HuH-7.5 (cell line): ENCODE results near the gene HIRA.
"Not testable (repeated sequence)": the region's sequence is repeated elsewhere in the genome, so short reads cannot be mapped to it uniquely, and the experiment has no call there.

Experiments
- DNase-seq: peaks from one replicate; pipeline ENCODE4 v3.0.0; 2011; ENCODE audit warnings: low spot score

HIRA gene

DNA sequence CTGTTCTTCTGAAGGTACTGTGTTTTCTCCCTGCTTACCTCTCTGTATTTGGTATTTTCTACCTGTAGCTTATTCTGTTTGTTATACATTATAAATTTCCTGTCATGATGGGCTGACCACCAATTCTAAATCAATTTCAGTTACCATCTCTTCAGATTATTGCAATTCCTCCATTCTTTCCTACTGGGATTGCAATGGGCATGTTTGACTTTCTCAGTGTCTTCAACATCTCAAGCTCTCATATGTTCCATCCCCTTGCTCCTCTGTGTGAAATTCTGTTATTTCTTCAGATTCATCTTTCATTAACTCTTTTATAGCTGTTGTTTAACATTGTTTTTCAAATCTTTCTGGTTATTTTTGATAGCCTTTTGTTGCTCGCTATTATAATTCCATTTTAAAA is 31.5 kb upstream of the HIRA start:
- DNase-seq: no peak

DNA sequence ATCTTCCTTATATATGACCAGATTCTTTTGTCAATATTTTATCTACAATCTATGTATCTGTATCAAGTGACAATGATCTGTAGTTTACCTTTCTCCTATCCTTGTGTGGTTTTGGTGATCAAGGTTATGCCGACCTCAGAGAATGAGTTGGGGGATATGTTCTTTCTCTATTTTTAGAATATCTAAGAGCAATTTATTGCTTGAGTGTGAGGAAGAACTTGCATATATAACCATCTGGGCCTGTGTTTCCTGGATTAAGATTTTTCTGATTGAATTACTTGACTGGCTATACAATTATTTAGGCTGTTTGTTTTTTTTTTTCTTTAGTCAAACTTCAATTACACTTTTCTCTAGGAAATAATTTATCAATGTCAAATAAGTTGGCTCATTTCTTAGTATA is 30.0 kb upstream of the HIRA start:
- no peak for DNase-seq

DNA sequence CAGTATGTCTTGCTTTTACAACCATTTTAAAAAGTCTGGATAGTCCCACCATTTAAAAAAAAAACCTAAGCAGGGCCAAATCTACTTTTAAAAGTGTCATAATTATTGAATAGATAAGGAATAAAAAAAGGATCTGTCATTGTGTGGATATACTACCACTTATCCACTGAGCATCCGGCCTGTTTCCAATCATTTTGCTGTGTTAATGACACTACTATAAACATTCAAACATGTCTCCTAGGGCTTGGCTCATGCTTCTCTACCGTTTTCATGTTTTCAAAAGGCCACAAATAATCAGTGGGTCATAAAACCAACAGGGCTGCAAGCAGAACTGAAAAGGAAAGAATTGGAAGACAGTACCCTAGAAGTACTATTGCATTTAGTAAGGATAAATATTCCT is 28.5 kb upstream of the HIRA start:
- no peak for DNase-seq

DNA sequence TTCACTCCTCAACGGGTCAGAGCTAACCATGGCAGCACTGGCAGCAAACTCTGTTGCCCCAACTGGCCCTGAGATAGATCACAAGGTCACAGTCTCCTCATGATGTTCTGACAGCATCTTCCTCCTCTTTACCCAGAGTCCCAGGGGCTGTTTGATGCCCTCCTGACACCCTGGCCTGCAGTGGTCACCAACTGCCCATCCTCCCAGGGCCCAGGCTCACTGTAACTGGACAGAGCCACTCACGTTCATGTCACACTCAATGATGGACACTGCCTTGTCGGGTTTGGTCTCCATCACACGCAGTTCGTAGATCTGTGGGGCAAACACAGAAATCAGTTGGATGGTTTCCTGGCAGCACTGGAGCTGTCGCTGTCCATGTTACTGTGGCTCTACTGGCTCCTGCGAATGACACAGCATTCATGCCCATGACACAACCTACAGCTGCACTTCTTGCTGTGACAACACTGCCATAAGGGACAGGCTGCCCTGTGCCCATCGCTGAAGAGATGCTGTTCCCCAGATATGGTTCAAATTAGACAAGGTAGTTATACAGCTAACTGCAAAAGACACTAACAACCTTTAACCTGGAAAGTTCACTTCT is 26.4 kb upstream of the HIRA start:
- DNase-seq: no peak

DNA sequence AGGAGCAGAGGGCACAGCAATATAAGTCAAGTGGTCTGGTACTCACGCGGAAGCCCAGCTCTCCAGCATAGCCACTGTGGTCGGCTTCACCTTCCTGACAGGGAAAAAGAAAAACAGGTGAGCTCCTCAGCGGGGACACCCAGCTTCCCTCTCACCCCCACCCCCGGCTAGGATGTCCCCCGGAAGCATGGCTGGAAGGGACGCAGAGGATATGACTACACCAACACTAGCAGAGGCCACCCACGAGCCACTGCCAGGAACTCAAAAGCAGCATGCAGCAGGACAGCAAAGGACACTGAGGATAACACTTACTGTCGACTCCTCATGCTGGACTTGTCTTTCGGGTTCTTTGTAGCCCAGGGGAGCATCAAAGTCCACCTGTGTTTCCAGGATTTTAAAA is 25.0 kb upstream of the HIRA start:
- no peak for DNase-seq

DNA sequence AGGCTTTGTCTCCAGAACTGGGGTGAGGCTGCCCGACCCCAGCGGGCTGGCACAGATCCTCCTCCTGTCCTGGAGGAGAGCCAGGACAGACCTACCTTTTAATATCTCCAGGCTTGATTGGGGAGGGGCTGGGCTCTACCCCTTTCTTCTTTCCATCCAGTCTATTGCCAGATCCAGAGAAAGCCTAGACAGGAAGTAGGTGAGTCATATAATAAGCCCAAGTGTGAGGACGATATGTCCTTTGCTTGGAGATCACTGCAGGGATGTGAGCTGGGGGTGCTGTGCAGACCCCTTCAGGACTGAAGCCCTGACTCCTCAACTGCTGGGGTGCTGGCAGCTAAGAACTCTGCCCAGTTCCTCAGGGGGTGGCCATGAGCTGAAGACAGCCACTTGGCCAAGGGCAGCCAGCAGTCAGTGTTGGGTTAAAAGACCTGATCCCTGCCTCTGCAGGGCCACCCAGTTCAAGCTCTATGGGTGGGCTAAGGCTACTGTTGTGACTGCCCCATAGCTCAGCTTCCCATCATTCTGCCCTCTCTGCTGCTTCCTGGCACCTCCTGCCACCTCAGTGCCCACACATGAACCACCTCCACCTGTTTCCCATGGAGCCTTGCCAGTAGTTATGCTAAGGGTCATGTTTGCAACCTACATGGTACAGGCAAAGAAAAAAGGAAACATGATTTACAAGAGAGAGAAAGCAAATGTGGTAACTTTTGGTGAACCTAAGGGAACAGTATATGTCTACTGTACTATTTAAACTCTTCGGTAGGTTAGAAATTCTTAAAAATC is 24.2 kb upstream of the HIRA start:
- DNase-seq: no peak

DNA sequence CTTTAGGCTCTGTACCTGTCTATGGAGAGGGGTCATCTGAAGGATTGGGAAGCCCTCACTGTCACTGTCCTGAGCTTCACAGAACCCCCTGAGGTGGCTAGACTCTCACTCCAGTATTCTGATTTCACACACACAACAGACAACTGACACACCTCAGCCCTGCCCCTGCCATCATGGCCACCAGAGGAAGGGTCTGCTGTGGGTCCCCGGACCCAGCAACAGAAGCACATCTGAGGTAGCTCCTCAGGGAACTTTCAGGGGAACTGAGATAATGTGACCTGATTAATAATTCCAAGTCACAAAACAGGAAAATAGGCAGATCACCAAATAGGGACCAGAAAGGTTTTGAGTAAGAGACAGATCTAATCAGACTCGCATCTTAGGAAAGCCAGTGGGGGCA is 23.5 kb upstream of the HIRA start:
- no peak for DNase-seq

DNA sequence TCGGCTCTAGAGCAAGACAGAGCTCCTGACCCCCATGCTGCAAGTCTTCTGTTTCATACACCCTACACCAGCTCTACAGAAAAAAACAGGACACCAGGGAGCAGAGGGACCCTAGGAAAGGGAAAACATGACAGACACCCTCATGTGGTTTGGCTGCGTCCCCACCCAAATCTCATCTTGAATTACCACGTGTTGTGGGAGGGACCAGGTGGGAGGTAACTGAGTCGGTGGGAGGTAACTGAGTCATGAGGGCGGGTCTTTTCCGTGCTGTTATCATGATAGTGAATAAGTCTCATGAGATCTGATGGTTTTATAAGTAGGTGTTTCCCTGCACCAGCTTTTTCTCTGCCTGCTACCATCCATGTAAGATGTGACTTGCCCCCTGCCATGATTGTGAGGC is 22.6 kb upstream of the HIRA start:
- no peak for DNase-seq

DNA sequence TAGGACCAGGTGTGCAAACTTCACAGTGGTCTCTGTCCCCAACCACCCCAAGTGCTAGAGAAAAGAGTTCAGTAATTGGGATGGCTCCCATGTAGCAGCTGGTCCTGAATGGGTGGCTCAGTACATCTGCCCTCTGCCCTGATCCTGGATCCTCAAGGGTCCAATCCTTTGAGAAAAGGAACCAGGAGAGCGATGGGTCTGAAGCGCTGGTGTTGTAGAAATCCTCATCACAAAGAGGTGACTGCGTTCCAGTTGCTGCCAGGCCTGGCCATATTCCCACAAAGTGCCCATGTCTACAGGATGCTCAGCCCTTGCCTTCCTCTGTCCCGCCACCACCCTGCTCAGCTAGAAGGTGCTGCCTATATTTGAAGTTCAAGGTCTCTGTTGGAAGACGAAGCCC is 22.2 kb upstream of the HIRA start:
- DNase-seq: no peak

DNA sequence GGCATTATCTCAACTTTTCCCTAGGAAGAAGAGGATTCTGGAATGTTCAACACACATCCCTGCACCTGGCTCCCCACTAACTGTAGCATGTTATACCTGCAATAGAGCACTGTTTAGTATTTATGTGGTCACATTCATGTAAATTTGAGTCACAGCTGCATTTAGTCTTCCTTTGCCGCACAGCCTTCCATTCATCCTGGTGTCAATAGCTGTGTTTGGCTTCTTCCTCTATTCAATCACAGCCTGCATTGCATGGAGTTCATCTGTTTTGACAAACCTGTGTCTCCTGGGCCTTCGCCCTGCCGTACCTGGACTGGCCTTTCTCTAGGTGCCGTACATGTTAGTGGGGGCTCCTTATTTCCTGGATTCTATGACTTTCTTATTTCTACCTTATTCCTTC is 20.0 kb upstream of the HIRA start:
- DNase-seq: no peak

DNA sequence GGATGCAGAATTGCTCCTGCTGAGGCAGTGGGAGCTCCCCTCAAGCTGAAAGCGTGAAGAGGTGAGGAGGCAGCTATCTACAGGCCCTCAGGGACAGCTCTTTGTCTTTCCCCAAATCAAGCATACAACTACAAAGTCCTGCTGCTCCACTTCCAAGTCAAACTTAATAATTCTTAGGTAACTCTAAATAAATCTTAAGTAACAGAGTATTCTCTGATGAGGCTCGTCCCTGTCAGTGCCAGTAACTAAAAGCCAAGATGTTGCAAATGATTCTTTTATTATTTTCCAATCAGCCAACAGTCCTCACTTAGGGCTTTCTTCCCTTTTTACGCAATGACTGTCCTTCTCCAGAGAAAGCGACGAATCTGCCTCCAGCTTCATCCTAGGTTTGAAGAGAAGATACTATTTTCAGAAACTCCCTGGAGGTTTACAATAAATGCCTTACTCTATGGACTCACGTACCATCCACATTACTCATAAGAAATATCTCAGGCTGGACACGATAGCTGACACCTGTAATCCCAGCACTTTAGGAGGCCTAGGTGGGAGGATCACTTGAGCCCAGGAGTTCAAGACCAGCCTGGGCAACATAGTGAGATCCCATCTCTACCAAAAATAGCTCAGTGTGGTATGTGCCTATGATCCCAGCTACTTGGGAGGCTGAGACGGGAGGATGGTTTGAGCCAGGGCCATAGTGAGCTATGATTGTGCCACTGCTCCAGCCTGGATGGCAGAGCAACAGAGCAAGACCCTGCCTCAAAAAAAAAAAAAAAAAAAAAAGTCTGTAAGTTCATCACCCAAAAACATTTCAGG is 19.0 kb upstream of the HIRA start:
- DNase-seq: no peak

DNA sequence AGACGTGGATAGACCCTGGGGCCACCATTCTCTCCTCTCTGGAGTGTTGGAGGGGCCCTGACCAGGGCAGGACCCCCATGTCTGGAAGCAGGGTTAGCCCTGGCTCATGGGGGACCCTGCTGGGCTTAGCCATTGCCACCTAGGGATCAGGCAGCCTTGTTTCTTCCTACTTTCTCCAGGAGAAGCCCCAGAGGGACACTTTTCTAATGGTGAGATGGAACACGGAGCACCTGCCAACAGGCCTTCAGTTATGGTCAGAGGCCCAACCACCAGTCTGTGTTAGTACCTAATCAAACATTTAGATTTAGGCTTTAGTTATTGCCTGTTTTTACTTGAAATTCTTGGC is 17.9 kb upstream of the HIRA start:
- no peak for DNase-seq

DNA sequence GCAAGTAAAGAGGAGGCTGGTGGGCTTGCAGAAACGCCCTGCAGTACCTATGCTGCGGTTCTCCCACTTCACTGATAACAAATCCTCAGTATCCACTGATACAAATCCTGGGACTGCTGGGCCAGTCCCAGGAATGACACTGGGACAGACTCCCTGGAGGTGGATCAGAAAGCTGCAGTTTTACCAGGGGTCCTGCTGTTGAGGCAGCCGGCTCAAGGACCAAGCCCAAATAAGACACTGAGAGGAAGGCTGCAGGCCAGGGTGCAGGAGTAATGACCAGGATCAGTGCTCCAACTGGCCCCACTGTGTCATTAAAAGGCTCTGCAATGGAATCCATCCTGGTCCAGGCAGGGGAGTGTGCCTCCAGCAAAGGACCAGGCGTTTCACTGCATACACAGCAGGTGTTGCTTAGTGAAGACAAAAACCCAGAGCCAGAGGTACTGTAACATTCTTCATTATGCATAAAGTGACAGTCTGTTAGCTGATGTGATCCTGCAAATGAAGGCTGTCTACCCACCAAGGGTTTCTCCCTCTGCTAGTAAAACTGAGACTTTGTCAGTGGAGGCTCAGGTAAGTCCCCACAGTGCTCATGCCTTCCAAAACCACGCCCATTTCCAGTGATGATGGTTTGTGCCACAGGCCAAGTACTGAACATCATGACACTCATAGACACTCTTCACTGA is 17.3 kb upstream of the HIRA start:
- DNase-seq: no peak

DNA sequence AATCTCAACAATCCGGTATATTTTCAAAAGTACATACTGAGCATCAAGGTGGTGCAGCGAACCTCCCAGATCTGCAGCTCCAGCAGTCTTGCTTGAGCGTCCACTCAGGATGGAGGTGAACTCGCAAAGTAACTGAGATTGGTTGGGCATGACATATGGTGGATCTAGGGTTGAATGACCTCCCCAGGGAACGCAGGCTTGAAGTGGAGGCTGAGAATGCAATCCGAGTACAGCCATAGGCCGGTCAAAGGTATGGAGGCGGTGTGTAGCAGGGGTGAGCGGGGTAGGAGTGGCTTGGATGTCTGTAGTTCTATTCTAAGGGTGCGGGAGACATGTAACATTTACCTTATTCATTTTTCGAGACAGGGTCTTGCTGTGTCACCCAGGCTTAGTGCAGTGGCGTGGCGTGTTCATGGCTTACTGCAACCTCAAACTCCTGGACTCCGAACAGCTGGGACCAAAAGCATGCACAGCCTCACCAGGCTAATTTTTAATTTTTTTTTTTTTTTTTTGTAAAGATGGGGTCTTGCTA is 16.6 kb upstream of the HIRA start:
- DNase-seq: peak; percentile 83

DNA sequence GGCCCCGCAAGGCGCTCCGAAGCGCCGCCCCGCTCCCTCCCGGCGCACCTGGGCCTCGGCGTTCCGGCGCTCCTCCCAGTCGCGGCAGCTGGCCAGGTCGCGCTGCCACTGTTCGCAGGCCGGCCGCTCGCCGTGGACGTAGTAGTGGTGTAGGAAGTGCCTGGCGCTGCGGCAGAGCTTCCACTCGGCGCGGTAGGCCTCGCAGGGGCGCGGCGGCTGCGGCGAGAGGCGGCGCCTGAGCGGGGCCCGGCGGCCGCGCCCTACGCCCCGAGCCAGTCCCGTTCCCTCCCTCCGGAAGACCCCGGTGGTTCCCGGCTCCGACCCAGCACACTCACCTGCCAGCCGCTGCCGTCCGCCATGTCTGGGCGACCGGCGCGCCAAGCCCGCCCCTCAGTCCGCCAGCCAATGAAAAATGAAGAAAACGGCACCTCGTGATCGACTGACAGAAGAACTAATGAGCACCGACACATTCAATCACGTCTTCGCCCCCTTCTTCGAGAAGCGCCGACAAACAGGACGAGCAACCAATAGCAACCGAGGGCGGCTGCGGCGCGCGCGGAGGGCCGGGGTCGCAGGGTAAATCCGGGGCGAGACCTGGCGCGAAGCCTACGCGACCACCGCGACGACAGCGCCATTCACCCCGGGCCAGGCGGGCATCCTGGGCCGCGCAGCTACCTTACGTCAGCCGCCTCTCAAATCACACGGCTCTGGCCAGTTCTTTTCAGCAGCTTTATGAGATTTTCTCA is 16.0 kb upstream of the HIRA start, which contains the start of gene C22orf39:
Gene C22orf39, minus strand, starts transcription at position 382 of the 746 bp plus-strand sequence. Its CDS starts 23 bp downstream, at position 359.
- DNase-seq: peak; percentile 93

DNA sequence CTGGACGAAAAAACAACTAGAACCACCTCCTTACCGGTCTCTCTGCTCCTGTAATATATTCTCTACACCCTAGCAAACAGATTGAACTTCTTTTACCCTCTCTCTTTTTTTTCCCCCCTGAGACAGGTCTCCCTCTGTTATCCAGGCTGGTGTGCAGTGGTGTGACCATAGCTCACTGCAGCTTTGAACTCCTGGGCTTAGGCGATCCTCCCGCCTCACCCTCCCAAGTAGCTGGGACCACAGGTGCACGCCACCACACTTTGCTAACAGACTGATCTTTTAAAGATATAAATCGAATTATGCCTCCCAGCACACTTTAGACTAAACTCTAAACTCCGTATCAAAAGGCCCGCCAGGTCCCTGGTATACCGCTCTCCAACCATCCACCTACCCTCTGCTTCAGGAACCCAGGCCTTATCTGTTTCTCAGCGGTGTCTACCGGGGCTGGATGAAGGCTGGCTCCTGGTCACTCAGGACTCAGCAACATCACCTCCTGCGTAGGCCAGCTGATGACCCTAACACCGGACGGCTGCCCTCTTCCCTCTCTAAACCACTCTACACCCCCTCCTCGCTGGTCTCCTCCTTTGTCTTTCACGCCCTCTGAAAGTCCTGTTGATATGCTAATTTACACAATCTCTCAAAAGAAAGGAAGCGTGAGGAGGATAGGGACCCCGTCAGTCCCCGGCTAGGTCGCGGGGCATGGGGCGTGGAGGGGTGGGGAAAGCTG is 15.2 kb upstream of the HIRA start:
- no peak for DNase-seq

DNA sequence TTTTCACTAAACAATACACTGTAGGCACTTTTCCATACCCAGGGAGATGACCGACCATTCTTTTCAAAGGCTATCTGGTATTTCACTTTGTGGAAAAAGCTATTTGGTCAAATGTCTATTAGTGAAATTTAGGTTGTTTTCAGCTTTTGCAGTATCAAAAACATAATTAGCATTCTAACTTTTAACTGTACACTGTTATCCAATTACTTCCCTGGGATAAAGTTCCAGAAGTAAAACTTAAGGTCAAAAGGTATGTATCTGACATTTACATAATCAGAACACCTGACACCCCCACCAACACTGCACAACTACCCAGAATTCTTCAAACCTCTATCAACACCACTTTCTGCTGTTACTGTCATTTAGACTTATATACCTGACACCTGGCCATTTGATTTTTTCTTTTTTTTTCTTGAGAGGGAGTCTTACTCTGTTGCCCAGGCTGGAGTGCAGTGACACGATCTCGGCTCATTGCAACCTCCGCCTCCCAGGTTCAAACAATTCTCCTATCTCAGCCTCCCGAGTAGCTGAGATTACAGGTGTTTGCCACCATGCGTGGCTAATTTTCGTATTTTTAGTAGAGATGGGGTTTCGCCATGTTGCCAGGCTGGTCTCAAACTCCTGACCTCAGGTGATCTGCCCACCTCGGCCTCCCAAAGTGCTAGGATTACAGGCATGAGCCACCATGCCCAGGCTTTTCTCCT is 13.9 kb upstream of the HIRA start:
- DNase-seq: not testable (repeated sequence)

DNA sequence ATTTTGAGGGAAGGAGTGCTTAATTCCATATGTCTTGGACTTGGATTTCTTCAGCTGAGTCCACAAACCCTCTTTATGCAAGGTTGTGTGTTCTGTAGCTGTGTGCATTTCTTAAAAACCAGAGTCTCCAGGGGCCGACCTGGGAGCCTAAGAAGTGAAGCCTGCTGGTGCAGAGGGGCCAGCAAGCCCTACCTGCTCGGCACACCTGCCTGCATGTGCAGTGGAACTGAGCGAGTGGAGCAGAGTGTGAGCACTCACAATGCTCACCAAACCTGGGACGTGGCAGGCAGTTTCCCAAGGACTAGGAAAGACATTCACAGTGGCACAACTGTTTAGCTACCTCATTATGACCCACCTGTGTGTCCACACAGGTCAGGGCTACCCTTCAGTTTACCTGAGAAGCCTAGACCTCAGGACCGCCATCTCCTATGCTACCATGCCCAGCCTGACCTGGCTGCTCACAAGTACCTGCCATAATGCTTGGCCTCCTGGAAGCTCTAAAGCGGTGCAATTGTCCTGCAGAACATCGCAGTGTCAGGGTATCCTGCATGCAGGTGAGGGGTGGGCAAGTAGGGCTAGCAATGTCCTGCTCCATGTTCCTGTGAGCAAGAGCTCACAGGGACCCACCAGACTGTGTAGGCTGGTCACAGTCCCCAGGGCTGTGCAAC is 12.1 kb upstream of the HIRA start:
- no peak for DNase-seq

DNA sequence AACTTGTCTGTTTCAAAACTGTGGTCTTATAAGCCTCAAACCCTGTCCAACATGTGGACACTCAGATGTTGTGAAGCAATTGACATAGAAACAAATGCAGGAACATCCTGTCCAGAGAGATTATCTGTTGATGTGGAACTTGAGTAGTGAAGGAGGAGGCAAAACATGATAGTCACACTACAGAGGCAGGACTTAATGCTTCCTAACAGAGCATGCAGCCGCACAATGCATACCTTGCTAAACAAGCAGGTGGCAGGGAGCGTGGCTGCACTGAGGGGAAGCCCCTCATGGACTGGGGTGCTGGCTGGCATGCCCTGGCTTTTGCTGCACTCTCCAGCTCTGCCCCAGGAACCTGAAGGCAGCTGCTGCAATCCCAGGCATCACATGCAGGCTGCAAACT is 10.6 kb upstream of the HIRA start:
- no peak for DNase-seq
